IMR-90 (cell line): ENCODE measurements around the gene ZNF423. TPM values are rescaled to one million over a fixed set of nuclear protein-coding genes. Genes with fewer than 3 reads are reported as not detected.

Experiments used
- ATAC-seq: fragments of 200-7000 bp; cut with Tn5 transposase; 2 replicates; pipeline ENCODE4 v1.9.1; 2020; ENCODE audit warnings: low read depth, mild to moderate bottlenecking, moderate library complexity
- BruUV-seq: library from RNA; stranded (reverse); fragments of 400-500 nt; replicated peaks from 2 replicates; lab custom pipeline; 2021; lab: Mats Ljungman, UMichigan
- CTCF ChIA-PET: fragments of 300-600 bp; formaldehyde crosslinking; extraction: SDS; loops from one replicate; lab custom pipeline; 2021; ENCODE audit warnings: antibody characterized with exemption; lab: Yijun Ruan, JAX
- POLR2A ChIA-PET: fragments of 300-600 bp; sonication (Branson Sonifier 250); formaldehyde crosslinking; loops from one replicate; lab custom pipeline; 2022; ENCODE audit warnings: antibody characterized with exemption; ENCODE audit not compliant: unreplicated experiment; lab: Charles Lee
- DNase-seq: peaks from one replicate; pipeline ENCODE4 v3.0.0; 2013
- H2AFZ ChIP-seq: replicated peaks from 2 replicates; pipeline ENCODE3; 2013; ENCODE audit warnings: low read length, mild to moderate bottlenecking; ENCODE audit not compliant: poor library complexity
- H2AK5ac ChIP-seq: 2 replicates; pipeline ENCODE4 v1.6.1; 2013; ENCODE audit warnings: low read depth, low read length, inconsistent platforms
- H2AK9ac ChIP-seq: replicated peaks from 2 replicates; pipeline ENCODE3; 2013; ENCODE audit warnings: mild to moderate bottlenecking, low read depth, low read length, moderate library complexity; ENCODE audit not compliant: poor library complexity
- H2BK120ac ChIP-seq: 2 replicates; pipeline ENCODE4 v1.6.1; 2013; ENCODE audit warnings: low read depth, low read length, inconsistent platforms
- H2BK15ac ChIP-seq: 3 replicates; pipeline ENCODE4 v1.6.1; 2013; ENCODE audit warnings: low read depth, low read length, inconsistent platforms
- H2BK20ac ChIP-seq: 2 replicates; pipeline ENCODE4 v1.6.1; 2013; ENCODE audit warnings: low read depth, mild to moderate bottlenecking, inconsistent platforms, low read length, moderate library complexity
- H2BK5ac ChIP-seq: 2 replicates; pipeline ENCODE4 v1.6.1; 2013; ENCODE audit warnings: mild to moderate bottlenecking, low read depth, low read length, inconsistent platforms; ENCODE audit not compliant: poor library complexity, severe bottlenecking
- H3K14ac ChIP-seq: replicated peaks from 2 replicates; pipeline ENCODE4 v1.6.1; 2013; ENCODE audit warnings: low read depth, low read length, inconsistent platforms
- H3K18ac ChIP-seq: 2 replicates; pipeline ENCODE4 v1.6.1; 2013; ENCODE audit warnings: low read depth, low read length, control low read depth
- H3K23ac ChIP-seq: 2 replicates; pipeline ENCODE4 v1.6.1; 2013; ENCODE audit warnings: low read depth, low read length, inconsistent platforms
- H3K27ac ChIP-seq: 2 replicates; pipeline ENCODE4 v1.5.1; 2013; ENCODE audit warnings: mild to moderate bottlenecking, control low read depth, low read length; ENCODE audit not compliant: insufficient read depth
- H3K27me3 ChIP-seq: 2 replicates; pipeline ENCODE4 v1.6.1; 2013; ENCODE audit warnings: low read length; ENCODE audit not compliant: control insufficient read depth, insufficient read depth
- H3K36me3 ChIP-seq: 2 replicates; pipeline ENCODE4 v1.6.1; 2013; ENCODE audit warnings: low read length, mixed read lengths; ENCODE audit not compliant: control insufficient read depth, insufficient read depth
- H3K4ac ChIP-seq: 2 replicates; pipeline ENCODE4 v1.6.1; 2013; ENCODE audit warnings: low read depth, low read length, inconsistent platforms
- H3K4me1 ChIP-seq: 2 replicates; pipeline ENCODE4 v1.6.1; 2013; ENCODE audit warnings: low read length, mixed read lengths; ENCODE audit not compliant: control insufficient read depth, insufficient read depth
- H3K4me2 ChIP-seq: 2 replicates; pipeline ENCODE4 v1.6.1; 2013; ENCODE audit warnings: low read depth, mild to moderate bottlenecking, control low read depth, low read length, moderate library complexity
- H3K4me3 ChIP-seq: 2 replicates; pipeline ENCODE4 v1.5.1; 2013; ENCODE audit warnings: low read depth, mild to moderate bottlenecking, control low read depth, low read length, moderate library complexity; ENCODE audit not compliant: insufficient read depth
- H3K56ac ChIP-seq: 2 replicates; pipeline ENCODE4 v1.6.1; 2013; ENCODE audit warnings: low read length, inconsistent platforms; ENCODE audit not compliant: insufficient read depth; ENCODE audit errors: extremely low read depth
- H3K79me1 ChIP-seq, 2 experiments: 2 replicates each; pipeline ENCODE4 v1.6.1; 2013; ENCODE audit warnings: low read length in 2 of 2, inconsistent platforms in 1 of 2, low read depth in 1 of 2
- H3K9ac ChIP-seq: 2 replicates; pipeline ENCODE4 v1.6.1; 2013; ENCODE audit warnings: low read depth, low read length, control low read depth
- H3K9me1 ChIP-seq: 2 replicates; pipeline ENCODE4 v1.6.1; 2013; ENCODE audit warnings: low read length, inconsistent platforms; ENCODE audit not compliant: insufficient read depth
- H3K9me3 ChIP-seq: 2 replicates; pipeline ENCODE4 v1.6.1; 2013; ENCODE audit warnings: low read length; ENCODE audit not compliant: control insufficient read depth, insufficient read depth
- H4K20me1 ChIP-seq: 2 replicates; pipeline ENCODE4 v1.6.1; 2013; ENCODE audit warnings: low read length, inconsistent platforms; ENCODE audit not compliant: insufficient read depth
- H4K5ac ChIP-seq: 2 replicates; pipeline ENCODE4 v1.6.1; 2013; ENCODE audit warnings: mild to moderate bottlenecking, low read depth, low read length, control low read depth
- H4K8ac ChIP-seq, 2 experiments: 2 replicates each; pipeline ENCODE4 v1.6.1; 2013; ENCODE audit warnings: low read depth in 2 of 2, low read length in 2 of 2, control low read depth in 1 of 2, inconsistent platforms in 1 of 2
- H4K91ac ChIP-seq: 2 replicates; pipeline ENCODE4 v1.6.1; 2013; ENCODE audit warnings: low read depth, low read length, inconsistent platforms; ENCODE audit not compliant: insufficient read depth
- BHLHE40 ChIP-seq: fragments of 150-350 bp; IDR thresholded peaks from 2 replicates; pipeline ENCODE4 v1.6.1; 2016; ENCODE audit warnings: mild to moderate bottlenecking, low read depth, low read length
- CEBPB ChIP-seq: IDR thresholded peaks from 2 replicates; pipeline ENCODE4 v1.6.1; 2012; ENCODE audit warnings: low read depth, low read length, improper control_type of control experiment
- CHD1 ChIP-seq: IDR thresholded peaks from 2 replicates; pipeline ENCODE4 v1.6.1; 2012; ENCODE audit warnings: low read depth, low read length, improper control_type of control experiment
- MAZ ChIP-seq: IDR thresholded peaks from 2 replicates; pipeline ENCODE4 v1.6.1; 2012; ENCODE audit warnings: low read depth, mild to moderate bottlenecking, low read length, improper control_type of control experiment, moderate library complexity, borderline replicate concordance
- NFE2L2 ChIP-seq: fragments of 150-350 bp; IDR thresholded peaks from 2 replicates; pipeline ENCODE4 v1.6.1; 2016; ENCODE audit warnings: low read depth, mild to moderate bottlenecking, low read length
- POLR2A ChIP-seq: IDR thresholded peaks from 2 replicates; pipeline ENCODE4 v1.6.1; 2012; ENCODE audit warnings: mild to moderate bottlenecking, low read depth, low read length
- RCOR1 ChIP-seq: IDR thresholded peaks from 2 replicates; pipeline ENCODE4 v1.6.1; 2012; ENCODE audit warnings: mild to moderate bottlenecking, low read length, improper control_type of control experiment; ENCODE audit not compliant: insufficient replicate concordance
- RFX5 ChIP-seq: IDR thresholded peaks from 2 replicates; pipeline ENCODE4 v1.8.0; 2012; ENCODE audit warnings: low read depth, mild to moderate bottlenecking, low read length, moderate library complexity
- SMC3 ChIP-seq: fragments of 150-350 bp; IDR thresholded peaks from 2 replicates; pipeline ENCODE4 v1.6.1; 2016; ENCODE audit warnings: low read depth, mild to moderate bottlenecking, antibody characterized with exemption, low read length, moderate library complexity
- USF2 ChIP-seq: fragments of 150-350 bp; IDR thresholded peaks from 2 replicates; pipeline ENCODE4 v1.6.1; 2017; ENCODE audit warnings: mild to moderate bottlenecking, antibody characterized with exemption, low read length, low read depth
- WGBS, 2 experiments: methylation state at CpG; one replicate each; pipeline versions ENCODE4 v1.1.5 to v1.1.7; 2013; ENCODE audit warnings: missing lambda C conversion rate in 2 of 2; ENCODE audit not compliant: insufficient read length in 1 of 2; ENCODE audit errors: extremely low coverage in 2 of 2; 5-methylcytosine and 5-hydroxymethylcytosine counted together
- dilution Hi-C: fragments of 300-500 bp; cut with HindIII; formaldehyde crosslinking; loops from one replicate; pipeline ENCODE4 v1.14.3; 2018; ENCODE audit warnings: low sequenced_read_pairs; ENCODE audit not compliant: unreplicated experiment
- in situ Hi-C: fragments of 300-500 bp; cut with MboI; formaldehyde crosslinking; loops from 3 replicates; pipeline ENCODE4 v1.14.3; 2019; ENCODE audit warnings: low sequenced_read_pairs, inconsistent platforms, mixed read lengths
- intact Hi-C: fragments of 100-400 bp; cut with micrococcal nuclease; formaldehyde crosslinking; loops from 2 replicates; pipeline ENCODE4 v1.10.0; 2022
- polyA plus RNA-seq, 3 experiments: library from polyadenylated mRNA; depleted of rRNA; stranded (reverse); fragments of >200 nt; gene quantifications; 2 replicates each; pipeline ENCODE4 v1.2.3, GENCODE V29; 2012; ENCODE audit warnings: low replicate concordance in 1 of 3
- total RNA-seq: library from RNA; depleted of rRNA; stranded (reverse); fragments of >200 nt; gene quantifications from 2 replicates; pipeline ENCODE4 v1.2.3, GENCODE V29; 2012

The ZNF423 gene
- total and polyA plus RNA-seq, 2 of the 4 experiments (the other 2 are of a cell fraction), result under 0.01 to 0.10 TPM

GRCh38 chr16:49832177-49832576 is 23.7 kb downstream of the ZNF423 start:
- ChIA-PET CTCF (interaction anchor here (0.6 kb wide), 2 partner anchors 30 to 217 kb away, joined by 6 to 7 read pairs; no protein-coding TSS in a partner anchor), POLR2A (no interaction called here)
- Histone ChIP-seq H2AK9ac (no peak overlapping the region), H3K56ac (no peak overlapping the region), H2BK20ac (no peak overlapping the region), H4K8ac (no peak overlapping the region), H3K27me3 (peaks cover 13% of the 10 kb centered on the region; the same call in 1 of the 2 replicates), H3K4me3 (no peak overlapping the region), H3K14ac (no peak overlapping the region), H4K5ac (no peak overlapping the region), H2BK5ac (no peak overlapping the region), H2AFZ (no peak overlapping the region), H3K23ac (no peak overlapping the region), H3K9me3 (no peaks in the 10 kb centered on the region), H2BK120ac (no peak overlapping the region), H2AK5ac (no peak overlapping the region), H3K36me3 (no peaks in the 10 kb centered on the region), H4K20me1 (no peaks in the 10 kb centered on the region), H3K9me1 (no peaks in the 10 kb centered on the region), H2BK15ac (no peak overlapping the region), H3K18ac (no peak overlapping the region), H4K91ac (no peak overlapping the region), H3K4me1 (no peaks in the 10 kb centered on the region), H3K27ac (no peak overlapping the region), H3K79me1 (no peaks in the 10 kb centered on the region), H3K4me2 (no peak overlapping the region), H3K9ac (no peak overlapping the region), H3K4ac (no peak overlapping the region)
- in situ Hi-C loops (no loop called here), intact Hi-C loops (no loop called here), dilution Hi-C loops (no loop called here)
- no peak for ATAC-seq
- WGBS, 2 experiments, result no CpG with 5 or more reads among the region's 7 CpGs
- TF ChIP-seq NFE2L2 (no peak), CEBPB (no peak), USF2 (no peak), RFX5 (no peak), RCOR1 (no peak), POLR2A (no peak), SMC3 (no peak), BHLHE40 (no peak), CHD1 (no peak), MAZ (no peak)
- no peak for DNase-seq
- BruUV-seq, result no TSS peak
